IPS DF 6.9 (cell line): ENCODE results near the gene DLGAP1.
"Not testable (repeated sequence)": the region's sequence is repeated elsewhere in the genome, so short reads cannot be mapped to it uniquely, and the experiment has no call there.

Experiments
- DNase-seq: peaks from one replicate; pipeline ENCODE4 v3.0.0-alpha.2; 2013; ENCODE audit warnings: low read depth, low spot score
- H3K27ac ChIP-seq: one replicate; pipeline ENCODE4 v1.5.1; 2013; ENCODE audit warnings: low read length, control low read depth
- H3K27me3 ChIP-seq: 2 replicates; pipeline ENCODE4 v1.6.1; 2013; ENCODE audit warnings: mild to moderate bottlenecking, low read length; ENCODE audit not compliant: control insufficient read depth, insufficient read depth
- H3K36me3 ChIP-seq: 2 replicates; pipeline ENCODE4 v1.6.1; 2013; ENCODE audit warnings: low read length; ENCODE audit not compliant: control insufficient read depth, insufficient read depth
- H3K4me1 ChIP-seq: 2 replicates; pipeline ENCODE4 v1.6.1; 2013; ENCODE audit warnings: low read length; ENCODE audit not compliant: control insufficient read depth, insufficient read depth
- H3K4me3 ChIP-seq: 2 replicates; pipeline ENCODE4 v1.5.1; 2013; ENCODE audit warnings: mild to moderate bottlenecking, low read length
- H3K9me3 ChIP-seq: 2 replicates; pipeline ENCODE4 v1.6.1; 2013; ENCODE audit warnings: low read length, inconsistent platforms; ENCODE audit not compliant: control insufficient read depth, insufficient read depth
- WGBS: extraction: QIAGEN DNeasy Blood & Tissue Kit; methylation state at CpG from one replicate; pipeline ENCODE4 v1.1.7; 2013; ENCODE audit warnings: mixed read lengths, missing lambda C conversion rate; ENCODE audit not compliant: insufficient read length, insufficient coverage; 5-methylcytosine and 5-hydroxymethylcytosine counted together

Gene DLGAP1

DNA sequence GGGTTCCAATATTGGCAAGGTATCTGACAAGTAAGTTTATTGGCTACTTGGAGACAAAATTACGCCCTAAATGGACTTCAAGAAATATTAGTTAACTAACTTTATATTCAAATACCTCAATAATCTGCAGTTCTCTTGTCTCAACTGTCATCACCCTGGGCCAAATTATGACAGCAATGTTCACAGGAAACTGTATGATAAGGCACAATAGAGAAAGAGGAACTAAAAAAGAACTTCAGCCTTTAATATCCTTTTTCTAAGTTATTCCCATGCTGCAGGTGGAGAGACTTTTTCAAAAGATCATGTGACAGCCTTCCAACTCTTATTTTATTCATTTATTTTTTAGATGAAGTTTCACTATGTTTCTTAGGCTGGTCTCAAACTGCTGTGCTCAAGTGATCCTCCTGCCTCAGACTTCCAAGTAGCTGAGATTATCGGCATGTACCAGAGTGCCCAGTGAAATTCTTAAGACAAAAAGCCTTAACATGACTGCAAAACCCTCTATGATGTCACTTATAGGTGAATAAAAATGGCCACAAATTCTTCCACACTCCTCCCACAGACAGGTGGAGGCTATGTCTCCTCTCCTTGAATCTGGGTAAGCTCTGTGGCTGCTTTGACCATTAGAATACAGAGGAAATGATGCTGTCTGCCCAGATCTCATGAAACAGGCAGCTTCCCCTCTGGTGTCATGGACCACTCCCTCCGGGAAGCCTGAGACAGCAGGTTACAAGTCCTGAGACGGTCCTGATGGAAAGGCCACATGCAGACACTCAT lies 794.2 kb downstream of the DLGAP1 start:
- H3K36me3 ChIP-seq: no peaks in the 10 kb centered on the region
- H3K27ac ChIP-seq: no peak overlapping the region
- no peaks in the 10 kb centered on the region for H3K27me3 ChIP-seq
- no peaks in the 10 kb centered on the region for H3K9me3 ChIP-seq
- no peak overlapping the region for H3K4me3 ChIP-seq
- H3K4me1 ChIP-seq: no peaks in the 10 kb centered on the region
- DNase-seq: no peak
- WGBS: no CpG with 5 or more reads among the region's 4 CpGs

GRCh38 chr18:3658529-3658928 lies 796.6 kb downstream of the DLGAP1 start:
- WGBS: no CpG with 5 or more reads among the region's 1 CpG
- 0 out of 2 replicates have a peak, but pooled peaks cover 3% of the 10 kb centered on the region for H3K4me1 ChIP-seq

DNA sequence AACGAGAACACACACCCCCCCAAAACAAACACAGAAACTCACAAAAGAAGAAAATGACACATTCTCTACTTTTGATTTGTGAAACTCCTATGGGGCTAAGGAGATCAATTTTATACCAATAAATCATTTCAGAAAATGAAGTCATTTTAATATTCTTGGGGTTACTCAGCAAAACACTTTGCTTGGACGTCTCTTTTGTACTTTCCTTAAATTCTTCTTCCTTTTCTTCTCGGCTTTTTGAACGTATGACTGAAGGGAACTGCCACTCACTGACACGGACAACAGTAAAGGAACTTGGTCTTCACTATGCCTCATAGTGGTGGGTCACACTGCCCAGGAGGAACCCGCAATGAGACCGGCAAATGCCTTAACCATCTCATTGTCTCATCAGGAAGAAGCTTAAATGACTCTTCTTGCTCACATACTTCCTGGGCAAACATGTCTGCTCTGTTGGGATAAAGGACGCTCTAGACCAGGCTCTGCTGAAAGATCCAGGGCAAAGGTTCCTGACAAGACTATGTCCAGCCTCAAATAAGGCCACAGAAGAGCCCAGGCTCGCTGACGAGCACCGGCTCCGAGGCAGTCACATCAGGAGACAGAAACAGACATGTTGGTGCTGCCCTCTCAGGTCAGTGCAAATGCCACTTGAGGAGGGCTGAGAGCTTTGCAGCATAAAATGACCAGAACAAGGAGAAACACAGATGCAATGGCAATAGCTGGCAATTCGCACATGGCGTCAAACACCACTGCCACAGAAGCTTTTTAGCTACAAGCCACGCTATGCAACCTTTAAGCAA lies 799.7 kb downstream of the DLGAP1 start:
- H3K27ac ChIP-seq: no peak overlapping the region

More at GRCh38 chr18:3658529-3658928, 796.6 kb downstream of the DLGAP1 start:
- H3K27ac ChIP-seq: no peak overlapping the region
- H3K4me3 ChIP-seq: no peak overlapping the region
- no peak for DNase-seq
- H3K27me3 ChIP-seq: no peaks in the 10 kb centered on the region
- H3K36me3 ChIP-seq: no peaks in the 10 kb centered on the region
- H3K9me3 ChIP-seq: no peaks in the 10 kb centered on the region

DNA sequence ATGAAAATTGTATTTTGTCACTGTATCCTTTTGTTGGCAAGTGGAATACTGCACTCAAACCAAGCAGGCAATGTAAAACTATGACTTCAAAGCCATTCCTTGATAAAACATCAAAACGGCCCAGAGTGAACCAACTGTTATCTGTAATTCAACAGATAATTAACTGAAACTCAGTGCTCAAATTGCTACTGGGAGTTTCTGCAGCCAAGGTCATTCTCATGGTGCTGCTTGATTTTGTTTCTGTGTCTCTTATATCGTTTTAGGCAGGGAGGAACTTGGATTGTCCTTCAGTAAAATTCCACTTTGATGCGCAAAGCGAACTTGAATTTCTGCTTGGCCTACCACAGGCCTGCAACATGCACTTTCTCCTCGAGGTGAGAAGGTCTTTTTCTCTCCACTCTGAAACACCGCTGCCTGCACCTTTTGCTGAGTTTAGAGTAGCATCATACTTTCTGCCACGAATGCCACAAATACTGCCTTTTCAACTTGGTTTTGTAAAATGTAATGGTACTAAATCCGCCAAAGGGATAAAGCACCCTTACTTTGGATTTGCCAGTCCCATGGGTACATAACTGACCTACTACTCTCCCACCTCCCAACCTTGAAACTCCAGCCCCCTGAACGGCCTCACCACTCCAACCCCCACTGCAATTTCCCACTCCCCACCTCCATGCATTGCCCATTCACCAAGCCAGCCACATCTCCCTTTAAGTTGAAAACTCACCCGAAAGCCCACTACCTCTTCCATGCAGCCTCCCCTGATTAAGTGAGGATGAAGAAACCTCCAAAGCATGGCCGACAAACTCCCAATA lies 800.5 kb downstream of the DLGAP1 start:
- no CpG with 5 or more reads among the region's 11 CpGs for WGBS
- H3K27me3 ChIP-seq: no peaks in the 10 kb centered on the region
- no peak overlapping the region for H3K27ac ChIP-seq
- no peaks in the 10 kb centered on the region for H3K9me3 ChIP-seq
- H3K36me3 ChIP-seq: no peaks in the 10 kb centered on the region
- H3K4me1 ChIP-seq: peaks cover 5% of the 10 kb centered on the region
- no peak overlapping the region for H3K4me3 ChIP-seq
- no peak for DNase-seq

More for the DNA sequence above, 799.7 kb downstream of the DLGAP1 start:
- H3K36me3 ChIP-seq: no peaks in the 10 kb centered on the region
- no peak for DNase-seq
- no peak overlapping the region for H3K4me3 ChIP-seq
- H3K4me1 ChIP-seq: peaks cover 5% of the 10 kb centered on the region
- no peaks in the 10 kb centered on the region for H3K9me3 ChIP-seq
- no CpG with 5 or more reads among the region's 15 CpGs for WGBS
- no peaks in the 10 kb centered on the region for H3K27me3 ChIP-seq

DNA sequence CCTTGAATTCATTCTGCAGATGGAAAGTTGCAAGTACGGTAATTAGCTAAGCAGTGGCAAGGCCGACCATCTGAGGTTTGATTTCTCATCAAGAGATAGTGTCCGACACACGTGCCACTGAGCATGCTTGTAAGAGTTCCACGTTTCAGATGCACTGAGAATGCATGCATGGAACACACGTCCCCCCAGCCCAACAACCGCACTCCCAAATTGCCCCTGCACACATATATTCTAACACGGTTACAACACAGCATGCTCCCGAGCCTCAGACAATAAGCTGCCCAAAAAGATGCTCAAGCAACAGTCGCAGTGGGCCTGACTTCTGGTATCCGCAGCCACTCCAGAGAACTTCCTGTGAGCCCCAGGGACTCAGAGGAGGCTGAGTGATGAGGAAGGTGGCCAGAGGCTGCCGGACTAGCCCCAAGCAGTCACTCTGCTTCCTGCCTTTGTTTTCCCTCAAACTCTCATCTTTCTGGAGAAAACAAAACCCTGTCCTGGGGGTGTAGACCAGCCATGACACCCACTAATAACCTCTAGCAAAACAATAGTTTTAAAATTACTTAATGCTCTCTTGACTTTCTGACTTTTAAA lies 801.2 kb downstream of the DLGAP1 start:
- Histone ChIP-seq H3K9me3 (no peaks in the 10 kb centered on the region), H3K4me3 (no peak overlapping the region), H3K27ac (no peak overlapping the region), H3K4me1 (peaks cover 5% of the 10 kb centered on the region), H3K36me3 (no peaks in the 10 kb centered on the region), H3K27me3 (no peaks in the 10 kb centered on the region)
- WGBS: no CpG with 5 or more reads among the region's 12 CpGs
- DNase-seq: no peak

- WGBS: no CpG with 5 or more reads among the region's 5 CpGs
- H3K36me3 ChIP-seq: no peaks in the 10 kb centered on the region
- no peaks in the 10 kb centered on the region for H3K9me3 ChIP-seq
- H3K4me1 ChIP-seq: peaks cover 5% of the 10 kb centered on the region
- H3K27me3 ChIP-seq: no peaks in the 10 kb centered on the region
- no peak overlapping the region for H3K4me3 ChIP-seq
- no peak overlapping the region for H3K27ac ChIP-seq
- no peak for DNase-seq
Measured at GRCh38 chr18:3653263-3653850, 801.8 kb downstream of the DLGAP1 start.

- Histone ChIP-seq H3K9me3 (no peaks in the 10 kb centered on the region), H3K27me3 (no peaks in the 10 kb centered on the region), H3K4me1 (peaks cover 5% of the 10 kb centered on the region), H3K27ac (no peak overlapping the region), H3K4me3 (no peak overlapping the region), H3K36me3 (no peaks in the 10 kb centered on the region)
- no CpG with 5 or more reads among the region's 13 CpGs for WGBS
- no peak for DNase-seq
Measured at GRCh38 chr18:3652380-3653262, 802.5 kb downstream of the DLGAP1 start.

GRCh38 chr18:3651266-3651665 lies 803.8 kb downstream of the DLGAP1 start:
- DNase-seq: no peak
- WGBS: no CpG with 5 or more reads among the region's 9 CpGs
- Histone ChIP-seq H3K4me1 (peaks cover 5% of the 10 kb centered on the region), H3K27me3 (no peaks in the 10 kb centered on the region), H3K36me3 (no peaks in the 10 kb centered on the region), H3K4me3 (no peak overlapping the region), H3K9me3 (no peaks in the 10 kb centered on the region), H3K27ac (no peak overlapping the region)

GRCh38 chr18:3650521-3651042 lies 804.5 kb downstream of the DLGAP1 start:
- not testable (repeated sequence) for H3K36me3 ChIP-seq, H3K4me1 ChIP-seq, H3K27me3 ChIP-seq, H3K4me3 ChIP-seq, DNase-seq, H3K9me3 ChIP-seq, H3K27ac ChIP-seq
- WGBS: no CpG with 5 or more reads among the region's 9 CpGs
